A172 (cell line): ENCODE measurements around the gene DNASE1L3. TPM values are rescaled to one million over a fixed set of nuclear protein-coding genes. Genes with fewer than 3 reads are reported as not detected.
"Not testable (repeated sequence)": the region's sequence is repeated elsewhere in the genome, so short reads cannot be mapped to it uniquely, and the experiment has no call there.

Experiments
- DNase-seq: peaks from one replicate; pipeline ENCODE4 v3.0.0-alpha.2; 2015; ENCODE audit warnings: low spot score
- total RNA-seq: library from RNA; depleted of rRNA; stranded (reverse); fragments of >200 nt; shearing (Covaris generic); gene quantifications from 2 replicates; pipeline ENCODE4 v1.2.3, GENCODE V29; 2014; rRNA removed

The DNASE1L3 gene, protein sequence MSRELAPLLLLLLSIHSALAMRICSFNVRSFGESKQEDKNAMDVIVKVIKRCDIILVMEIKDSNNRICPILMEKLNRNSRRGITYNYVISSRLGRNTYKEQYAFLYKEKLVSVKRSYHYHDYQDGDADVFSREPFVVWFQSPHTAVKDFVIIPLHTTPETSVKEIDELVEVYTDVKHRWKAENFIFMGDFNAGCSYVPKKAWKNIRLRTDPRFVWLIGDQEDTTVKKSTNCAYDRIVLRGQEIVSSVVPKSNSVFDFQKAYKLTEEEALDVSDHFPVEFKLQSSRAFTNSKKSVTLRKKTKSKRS
- not detected in 2 replicates for total RNA-seq

DNA sequence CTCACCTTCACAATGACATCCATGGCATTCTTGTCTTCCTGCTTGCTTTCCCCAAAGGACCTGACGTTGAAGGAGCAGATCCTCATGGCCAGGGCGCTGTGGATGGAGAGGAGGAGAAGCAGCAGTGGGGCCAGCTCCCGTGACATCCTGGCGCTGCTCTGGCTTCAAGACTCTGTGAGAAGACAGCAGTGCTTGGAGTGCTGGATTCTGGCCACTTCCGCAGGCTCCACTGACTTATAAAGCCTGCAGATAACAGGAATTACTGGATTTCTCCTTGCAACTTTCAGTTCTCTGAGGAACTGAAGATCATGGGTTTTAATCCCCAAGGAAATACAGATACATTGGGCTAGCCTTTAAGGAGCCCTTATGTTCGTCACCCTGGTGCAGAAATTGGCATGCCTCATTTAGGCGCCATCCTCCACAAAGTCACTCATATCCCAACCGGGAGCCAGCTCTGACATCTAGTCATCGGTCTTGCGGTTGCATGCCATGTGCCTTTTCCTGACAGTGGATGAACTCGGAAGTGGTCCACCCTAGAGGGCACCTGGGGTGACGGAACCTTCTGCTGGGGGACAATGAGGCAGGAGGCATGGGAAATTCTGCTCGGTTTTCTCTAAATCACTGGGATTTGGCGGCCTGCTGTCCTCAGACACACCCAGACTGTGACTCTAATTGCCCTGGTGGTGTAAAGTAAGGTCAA, at the start of gene DNASE1L3:
DNASE1L3 (minus strand) TSS at position 212 of the 700 bp plus-strand sequence; CDS start at position 146, 66 bp downstream.
- no peak for DNase-seq

DNA sequence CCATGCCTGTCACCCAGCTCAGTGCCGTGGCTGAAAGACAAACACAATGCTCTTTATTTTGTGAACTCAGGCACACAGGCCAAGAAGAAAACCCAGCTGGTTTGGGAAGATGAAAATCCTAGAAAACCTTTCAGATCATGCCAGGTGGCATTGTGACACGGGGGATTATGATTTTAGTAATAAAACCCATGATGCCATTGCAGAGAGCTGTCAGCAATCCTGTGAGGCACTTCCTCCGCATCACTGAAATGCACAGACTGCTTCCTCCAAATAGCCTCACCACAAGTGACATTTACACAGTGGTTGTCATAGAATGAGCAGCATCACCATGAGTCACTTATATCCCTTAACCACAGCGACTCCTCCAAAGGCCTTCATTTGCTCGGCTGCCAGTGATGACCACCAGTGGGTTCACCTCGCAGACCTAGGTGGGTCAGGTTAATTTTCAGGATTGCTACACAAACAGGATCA, 49.5 kb upstream of the DNASE1L3 start:
- DNase-seq, result peak; percentile 93

DNA sequence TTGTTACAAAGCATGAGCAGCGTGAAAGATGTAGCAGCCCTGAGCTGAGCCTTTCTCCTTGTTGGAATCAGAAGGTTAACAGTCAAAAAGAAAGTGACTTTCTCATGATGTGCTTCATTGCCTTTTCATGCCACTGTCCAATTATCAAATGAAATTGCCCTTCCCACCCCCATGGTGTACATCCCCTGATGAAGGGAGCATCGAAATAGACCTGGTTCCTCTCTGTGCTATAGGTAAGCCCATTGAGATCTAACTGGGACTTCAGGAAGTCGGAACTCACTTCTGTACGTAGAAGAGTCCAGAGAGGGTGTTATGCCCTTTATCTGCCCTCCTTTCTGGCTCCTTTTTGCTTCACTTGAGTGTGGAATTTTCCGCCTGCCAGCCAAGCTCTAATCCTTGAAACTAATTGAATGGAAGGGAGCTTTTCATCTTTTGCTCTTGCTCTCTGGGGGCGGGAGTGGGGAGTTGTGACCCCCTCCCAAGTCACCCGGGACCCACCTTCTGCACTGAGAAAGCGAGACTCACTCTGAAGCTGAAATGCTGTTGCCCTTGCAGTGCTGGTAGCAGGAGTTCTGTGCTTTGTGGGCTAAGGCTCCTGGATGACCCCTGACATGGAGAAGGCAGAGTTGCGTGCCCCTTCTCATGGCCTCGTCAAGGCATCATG, 47.8 kb upstream of the DNASE1L3 start:
- DNase-seq, result no peak

DNA sequence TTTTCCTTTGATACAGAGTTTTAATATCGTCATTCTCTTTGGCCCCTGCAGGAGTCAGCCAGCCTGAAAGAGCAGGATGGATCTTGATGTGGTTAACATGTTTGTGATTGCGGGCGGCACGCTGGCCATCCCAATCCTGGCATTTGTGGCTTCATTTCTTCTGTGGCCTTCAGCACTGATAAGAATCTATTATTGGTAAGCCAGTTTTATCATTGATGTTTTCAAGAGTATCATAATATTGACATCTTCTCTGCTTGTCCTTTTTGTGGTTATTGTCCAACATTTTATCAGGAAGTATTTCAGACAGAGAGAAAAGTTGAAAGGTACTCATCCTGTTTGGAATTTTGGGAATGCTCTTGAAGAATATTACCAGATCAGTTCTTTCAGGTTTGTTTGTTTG, 45.7 kb upstream of the DNASE1L3 start:
- no peak for DNase-seq

DNA sequence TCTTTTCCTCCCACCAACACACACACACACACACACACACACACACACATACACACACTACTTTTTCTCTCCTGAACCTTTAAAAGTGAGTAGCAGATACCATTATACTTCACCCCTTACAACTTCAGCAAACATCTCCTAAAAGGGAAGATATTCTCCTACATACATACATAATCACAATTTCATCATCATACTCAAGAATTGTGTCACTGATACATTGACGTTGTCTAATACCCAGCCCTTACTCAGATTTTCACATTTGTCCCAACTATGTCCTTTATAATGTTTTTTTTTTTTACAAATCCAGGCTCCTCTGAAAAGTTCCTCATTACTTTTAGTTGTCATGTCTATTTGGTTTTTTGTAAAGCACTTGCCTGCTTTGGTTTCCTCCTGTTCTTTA, 45.3 kb upstream of the DNASE1L3 start:
- no peak for DNase-seq

DNA sequence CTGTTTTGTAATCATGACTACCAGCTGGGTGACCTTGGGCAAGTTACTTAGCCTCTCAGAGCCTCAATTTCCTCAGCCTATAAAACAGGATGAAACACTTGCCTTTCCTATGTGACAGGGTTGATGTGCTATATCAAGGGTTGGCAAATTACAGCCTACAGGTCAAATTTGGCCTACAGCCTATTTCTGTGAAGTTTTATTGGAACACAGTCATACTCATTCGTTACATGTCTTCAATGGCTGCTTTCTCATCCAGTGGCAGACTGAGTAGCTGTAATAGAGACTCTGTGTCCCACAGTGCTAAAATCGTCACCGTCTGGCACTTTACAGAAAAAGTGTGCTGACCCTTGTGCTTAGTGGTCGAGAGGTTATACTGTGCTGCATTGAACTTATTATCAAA, 43.4 kb upstream of the DNASE1L3 start:
- DNase-seq, result no peak

DNA sequence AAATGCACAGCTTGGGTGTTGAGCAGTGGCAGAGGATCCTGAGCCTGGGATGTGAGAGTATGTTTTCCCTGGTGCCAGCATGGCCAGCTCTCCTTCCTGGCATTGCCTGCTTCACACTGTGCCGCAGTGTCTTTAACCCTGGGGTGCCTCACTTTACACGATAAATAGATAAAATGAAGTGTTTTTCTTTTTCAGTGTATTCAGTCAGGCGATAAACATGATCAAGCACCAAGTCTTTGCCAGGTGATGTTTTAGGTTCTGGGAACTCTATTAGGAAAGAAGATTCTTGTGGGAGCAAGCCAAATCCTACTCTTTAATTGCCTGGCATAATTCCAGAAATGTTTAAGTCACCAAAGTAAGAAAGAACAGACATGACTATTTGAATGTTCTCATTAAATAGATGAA, 40.9 kb upstream of the DNASE1L3 start:
- no peak for DNase-seq

DNA sequence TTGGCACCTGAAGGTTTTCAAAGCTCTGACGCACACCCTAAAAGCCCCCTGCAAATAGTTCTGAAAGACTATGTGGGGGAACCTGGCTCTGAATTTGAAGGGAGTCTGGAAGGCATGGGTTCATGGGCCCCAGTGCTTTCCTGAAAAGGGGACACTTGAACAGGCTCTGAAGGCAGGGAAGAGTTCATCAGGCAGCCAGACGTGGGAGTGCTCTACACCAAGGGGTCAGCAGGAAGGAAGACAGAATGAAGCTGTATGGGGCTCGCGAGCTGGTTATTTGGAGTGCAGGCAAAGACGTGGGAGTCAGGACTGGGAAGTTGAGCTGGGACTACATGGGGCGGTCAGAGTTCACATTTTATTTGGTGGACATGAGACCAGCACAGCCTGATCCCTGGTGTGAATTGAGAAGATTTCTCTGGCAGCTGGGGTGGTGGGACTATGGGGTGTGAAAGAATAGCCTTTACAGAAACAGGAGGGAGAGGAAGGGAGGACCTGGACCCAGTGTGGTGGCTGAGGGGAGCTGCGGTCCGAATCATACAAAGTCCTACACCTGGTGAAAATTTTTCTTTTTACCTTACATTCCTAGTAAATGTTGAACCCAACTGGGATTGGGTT, 39.4 kb upstream of the DNASE1L3 start:
- DNase-seq, result no peak

DNA sequence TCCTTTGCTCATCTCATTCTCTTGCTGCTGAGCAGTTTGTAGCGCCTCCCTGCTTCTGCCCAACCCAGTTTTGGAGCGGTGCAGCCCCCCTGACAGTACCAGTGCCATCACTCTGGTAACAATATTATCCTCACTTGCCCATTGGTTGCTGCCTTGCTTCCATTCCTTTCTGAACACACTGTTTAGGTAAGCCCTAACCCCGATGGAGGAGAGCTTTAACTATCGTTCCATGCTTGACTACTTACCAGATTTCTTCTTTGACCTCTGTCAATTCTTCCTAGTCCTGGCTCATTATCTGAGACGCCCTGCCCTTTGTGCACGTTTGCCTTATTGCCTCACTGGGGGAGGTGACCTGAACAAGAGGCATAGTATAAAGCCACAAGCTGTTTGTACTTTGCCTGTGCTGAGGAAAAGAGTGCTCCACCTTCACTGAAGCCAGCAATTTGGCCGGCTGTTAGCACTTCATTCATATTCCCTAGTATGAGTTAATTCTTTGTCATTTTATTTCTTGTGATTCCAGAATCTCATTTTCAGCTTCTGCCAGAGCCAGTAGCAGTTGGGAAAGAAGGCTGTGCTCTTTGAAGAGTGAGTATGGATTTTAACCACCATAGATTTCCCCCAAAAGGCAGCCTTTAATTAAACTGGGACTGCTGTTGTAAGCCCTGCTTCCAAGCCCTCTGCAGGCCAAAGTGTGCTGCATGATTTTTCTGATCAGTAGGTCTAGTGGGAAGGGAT, 38.8 kb upstream of the DNASE1L3 start:
- no peak for DNase-seq

DNA sequence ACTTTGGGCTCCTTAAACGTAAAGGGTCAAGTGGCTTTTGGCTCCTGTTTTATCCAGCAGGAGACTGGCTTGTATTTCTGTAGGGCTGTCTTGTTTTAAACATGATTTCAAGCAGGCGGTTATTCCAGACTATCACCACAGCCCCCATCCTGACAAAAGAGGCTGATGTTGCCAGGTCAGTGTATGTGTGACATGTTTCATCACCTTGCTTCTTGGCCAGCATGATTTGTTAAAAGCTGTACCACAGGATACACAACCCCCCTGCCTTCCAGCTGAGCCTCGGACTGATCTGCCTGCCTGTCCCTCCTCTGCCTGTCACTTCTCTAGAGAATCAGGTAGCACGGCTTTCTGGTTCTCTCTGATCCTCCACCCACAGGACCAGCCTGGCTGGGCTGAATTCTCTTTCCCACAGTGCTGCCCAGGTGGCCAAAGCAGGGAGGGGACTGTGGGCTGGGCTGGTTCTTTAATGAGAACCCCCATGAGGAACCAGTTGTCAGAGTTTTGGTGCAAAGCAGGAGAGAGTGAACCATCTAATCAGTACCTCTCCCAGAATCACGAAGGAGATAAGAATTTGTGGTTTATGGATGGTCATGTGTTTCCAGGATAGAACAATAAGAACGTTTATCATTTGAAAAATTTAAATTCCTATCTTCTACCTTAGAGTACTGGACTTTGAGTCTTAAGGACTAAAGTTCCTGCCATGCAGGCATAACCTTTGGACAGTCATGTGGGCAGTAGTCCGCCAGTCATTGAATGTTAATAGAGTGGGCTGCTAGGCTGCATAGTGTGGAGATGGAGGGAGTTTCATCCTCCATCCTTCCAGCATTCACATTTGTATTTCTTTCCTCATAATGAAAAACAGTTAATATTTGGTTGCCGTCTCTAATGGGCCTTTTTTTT, 35.6 kb upstream of the DNASE1L3 start:
- peak; percentile 15 for DNase-seq

DNA sequence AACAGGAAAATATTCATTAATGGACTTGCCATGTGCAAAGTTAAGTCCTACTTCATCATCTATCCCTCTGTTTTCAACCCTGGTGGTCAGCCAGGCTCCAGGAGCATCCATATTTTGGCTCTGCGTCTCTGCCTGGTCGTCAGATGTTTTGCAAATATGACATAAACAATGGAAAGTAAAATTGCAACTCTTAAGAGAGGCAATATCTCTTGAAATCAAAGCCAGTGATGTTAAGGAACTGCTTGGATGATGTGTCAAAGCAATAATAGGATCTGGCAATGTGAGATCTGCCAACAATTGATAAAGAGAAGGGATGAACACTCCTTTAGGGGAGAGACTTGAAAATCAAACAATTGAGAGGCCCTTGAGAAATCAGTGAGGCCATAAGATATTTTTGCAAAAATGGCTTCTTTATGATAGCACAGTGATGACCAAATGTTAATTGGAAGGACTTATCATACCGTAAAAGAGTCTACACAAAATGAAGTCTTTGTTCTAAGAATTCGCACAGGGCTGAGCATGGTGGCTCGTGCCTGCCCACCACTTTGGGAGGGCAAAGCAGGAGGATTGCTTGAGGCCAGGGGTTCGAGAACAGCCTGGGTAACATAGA, 33.3 kb upstream of the DNASE1L3 start:
- no peak for DNase-seq

DNA sequence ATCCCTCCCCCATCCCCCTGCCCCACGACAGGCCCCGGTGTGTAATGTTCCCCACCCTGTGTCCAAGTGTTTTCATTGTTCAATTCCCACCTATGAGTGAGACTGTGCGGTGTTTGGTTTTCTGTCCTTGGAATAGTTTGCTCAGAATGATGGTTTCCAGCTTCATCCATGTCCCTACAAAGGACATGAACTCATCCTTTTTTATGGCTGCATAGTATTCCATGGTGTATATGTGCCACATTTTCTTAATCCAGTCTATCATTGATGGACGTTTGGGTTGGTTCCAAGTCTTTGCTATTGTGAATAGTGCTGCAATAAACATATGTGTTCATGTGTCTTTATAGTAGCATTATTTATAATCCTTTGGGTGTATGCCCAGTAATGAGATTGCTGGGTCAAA, 32.1 kb upstream of the DNASE1L3 start:
- not testable (repeated sequence) for DNase-seq

DNA sequence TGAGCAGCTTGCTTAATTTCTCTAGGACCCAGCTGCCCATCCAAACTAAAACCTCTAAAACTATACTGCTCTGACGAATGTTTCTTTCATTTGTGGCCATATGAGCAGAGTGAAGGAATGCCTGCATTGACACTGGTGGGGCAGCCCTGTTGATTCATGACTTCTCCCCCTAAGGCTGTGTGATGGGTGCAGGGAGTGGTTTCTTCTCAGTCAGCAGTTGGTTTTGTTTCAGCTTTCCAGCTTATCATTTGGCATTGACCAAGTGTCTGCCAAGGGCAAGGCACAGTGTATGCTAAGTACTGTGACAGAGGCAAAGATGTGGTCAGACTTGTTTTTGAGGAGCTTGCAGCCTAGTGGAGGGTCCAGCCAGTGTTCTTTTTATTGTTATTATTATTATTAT, 31.6 kb upstream of the DNASE1L3 start:
- DNase-seq, result no peak

DNA sequence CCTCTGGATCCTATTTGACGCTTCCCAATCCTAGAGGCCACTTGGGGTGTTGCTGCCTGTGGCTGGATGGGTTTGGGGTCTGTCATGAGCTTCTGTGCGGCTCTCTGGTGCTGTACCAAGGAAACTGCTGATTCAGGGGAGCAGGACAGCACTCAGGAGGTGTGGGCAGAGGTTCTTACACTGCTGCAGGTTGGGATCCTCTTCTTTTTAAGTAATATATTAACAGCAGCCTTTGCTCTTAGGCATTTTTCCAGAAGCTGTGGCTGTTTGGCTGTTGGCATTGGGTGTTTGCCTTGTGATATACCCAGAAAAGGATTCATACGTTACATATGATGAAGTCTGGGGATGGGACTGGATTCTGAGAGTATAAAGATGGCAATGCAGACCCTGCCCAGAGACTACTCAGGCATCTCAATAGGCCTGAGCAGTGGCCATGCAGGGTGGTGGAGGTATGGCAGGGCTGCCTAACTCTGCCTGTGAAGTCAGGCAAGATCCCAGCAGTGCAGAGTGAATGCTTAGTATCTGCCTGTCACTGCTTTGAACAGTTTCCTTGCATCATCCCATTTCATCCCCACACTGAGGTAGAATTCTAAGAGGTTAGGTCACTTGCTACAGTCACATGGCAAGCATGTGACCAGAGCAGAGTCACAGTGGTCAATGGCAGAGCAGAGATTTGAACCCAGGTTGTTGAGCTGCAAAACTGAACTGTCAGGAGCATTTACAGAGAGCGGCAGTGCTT, 30.7 kb upstream of the DNASE1L3 start:
- no peak for DNase-seq

DNA sequence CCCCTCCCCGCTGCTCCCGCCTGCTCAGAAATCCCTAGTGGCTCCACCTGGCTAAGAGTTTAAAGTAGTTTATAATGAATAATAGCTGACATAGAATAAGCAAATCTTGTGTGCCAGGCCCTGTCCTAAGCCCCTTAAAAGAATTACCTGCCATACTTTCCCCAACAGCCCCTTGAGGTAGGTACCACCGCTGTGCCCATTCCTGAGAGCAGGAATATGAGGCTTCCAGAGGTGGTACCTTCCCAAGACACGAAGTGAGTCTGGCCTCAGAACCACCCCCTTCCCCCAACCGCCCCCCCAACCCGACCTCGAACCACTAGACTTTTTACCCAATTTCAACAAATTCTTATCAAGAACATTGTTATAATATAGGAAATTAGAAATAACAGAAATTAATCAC, 28.1 kb upstream of the DNASE1L3 start:
- DNase-seq, result no peak

DNA sequence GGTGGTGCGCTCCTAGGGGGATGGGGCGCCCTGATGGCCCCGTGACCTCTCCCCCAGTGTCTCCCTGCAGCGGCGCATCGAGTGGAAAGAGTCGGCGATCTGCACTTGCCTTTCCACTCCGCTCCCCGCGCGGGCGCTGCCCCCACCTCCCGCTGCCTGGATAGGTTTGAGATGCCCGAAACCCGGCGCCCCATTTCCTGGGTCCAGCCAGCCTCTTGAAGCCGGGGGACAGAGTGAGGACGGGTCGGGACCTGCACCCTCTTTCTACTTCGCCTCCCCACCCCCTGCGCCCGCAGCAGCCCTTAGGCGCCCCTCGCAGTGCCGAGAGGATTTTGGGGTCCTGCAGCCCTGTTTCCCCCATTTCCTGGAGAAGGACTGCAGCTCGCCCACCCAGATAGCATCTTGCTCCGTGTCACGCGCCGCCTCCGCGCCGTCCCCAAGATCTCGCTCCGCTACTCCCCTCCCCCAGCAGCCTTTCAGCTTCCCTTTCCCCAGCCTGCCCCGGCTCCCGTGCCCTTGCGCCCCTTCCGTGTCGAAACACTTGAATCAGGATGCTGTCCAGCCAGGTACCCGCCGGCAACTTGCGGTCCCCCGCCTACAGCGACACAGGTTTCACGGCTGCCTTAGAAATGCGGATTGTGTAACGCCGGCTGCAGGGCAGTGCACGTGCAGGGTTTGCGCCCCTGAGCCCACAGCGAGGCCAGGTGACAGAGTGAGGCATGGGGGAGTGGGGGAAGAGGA, 27.3 kb upstream of the DNASE1L3 start:
- DNase-seq, result peak; percentile 30

DNA sequence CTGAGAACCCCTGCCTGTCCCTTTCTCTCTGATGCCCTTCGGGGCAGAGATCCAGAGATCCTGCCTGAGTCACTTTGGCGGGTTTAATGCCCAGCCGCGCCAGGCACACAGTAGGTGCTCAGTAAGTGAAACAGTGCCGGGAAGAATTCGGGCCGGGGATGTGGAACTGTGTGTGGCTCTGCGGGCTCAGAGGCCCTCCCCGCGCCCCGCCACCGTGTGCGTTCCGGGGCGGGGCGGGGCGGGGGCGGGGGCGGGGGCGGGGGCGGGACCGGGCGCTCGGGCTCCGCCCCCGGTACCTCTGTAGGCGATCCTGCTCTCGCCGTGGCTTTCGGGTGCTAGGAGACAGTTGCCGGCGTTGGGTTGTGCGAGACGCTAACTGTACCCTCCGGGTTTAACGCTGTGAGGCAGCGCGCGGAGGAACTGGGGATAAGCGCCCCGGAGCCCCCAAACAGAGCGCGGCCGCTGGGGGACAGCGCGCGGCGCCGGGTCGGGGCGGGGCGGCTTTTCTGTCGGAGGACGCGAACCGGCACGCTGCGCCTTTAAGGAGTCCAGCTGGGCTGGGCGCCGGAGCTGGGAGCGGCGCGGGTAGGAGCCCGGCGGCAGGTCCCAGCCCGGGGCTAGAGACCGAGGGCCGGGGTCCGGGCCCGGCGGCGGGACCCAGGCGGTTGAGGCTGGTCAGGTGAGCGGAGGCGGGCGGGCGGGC, 26.6 kb upstream of the DNASE1L3 start, which contains the start of gene ABHD6:
ABHD6 (plus strand) TSS at position 555 of the 703 bp plus-strand sequence. CDS start 18,795 bp downstream, outside the sequence.
- DNase-seq, result peak; percentile 47
